ENCODE measurements around the gene BSDC1. TPM values are rescaled to one million over a fixed set of nuclear protein-coding genes. Genes with fewer than 3 reads are reported as not detected.
A peak's percentile ranks its signal among the peaks of the same experiment; 100 is the strongest.

The BSDC1 gene
- total and polyA plus RNA-seq, 3 experiments from 2014 or later, result 35.1 to 50.0 (median 37.6) TPM

- Histone ChIP-seq H3K4me3 (ENCODE audit: low read length) (no peak overlapping the region), H3K27ac (ENCODE audit: low read depth, low read length) (peak overlapping the region; percentile 55), H3K27me3 (ENCODE audit: insufficient read depth, low read length, poor library complexity, severe bottlenecking) (no peaks in the 10 kb centered on the region), H3K36me3 (ENCODE audit: insufficient read depth, low read length) (peaks cover 27% of the 10 kb centered on the region), H3K9me3 (ENCODE audit: low read length) (no peaks in the 10 kb centered on the region), H3K4me1 (ENCODE audit: insufficient read depth, low read length) (peaks cover 40% of the 10 kb centered on the region)
- Mint-ChIP-seq H3K27ac (peak overlapping the region in 4 of 8 donors; percentile 35 to 72 (median 56)), H3K4me1 (peaks cover 14 to 26% (median 15%) of the 10 kb centered on the region in 3 donors), H3K27me3 (peaks cover 0 to 2% of the 10 kb centered on the region in 2 donors), H3K9me3 (no peaks in the 10 kb centered on the region), H3K4me3 (peak overlapping the region in 4 of 7 donors; percentile 33 to 99 (median 52)), H3K36me3 (peaks cover 0 to 25% (median 1%) of the 10 kb centered on the region in 3 donors)
- ChIA-PET POLR2A (interaction anchor here (0.7 to 1.5 kb wide), 3 partner anchors 20 to 641 kb away, joined by 3 to 4 read pairs (median 4); partner anchors contain the start of gene MARCKSL1), CTCF (interaction anchor here (1.4 kb wide), 2 partner anchors 8 to 20 kb away, joined by 3 read pairs; no protein-coding TSS in a partner anchor)
- DNase-seq, result no peak
Measured at GRCh38 chr1:32392325-32392724, 1.9 kb downstream of the BSDC1 start.

DNA sequence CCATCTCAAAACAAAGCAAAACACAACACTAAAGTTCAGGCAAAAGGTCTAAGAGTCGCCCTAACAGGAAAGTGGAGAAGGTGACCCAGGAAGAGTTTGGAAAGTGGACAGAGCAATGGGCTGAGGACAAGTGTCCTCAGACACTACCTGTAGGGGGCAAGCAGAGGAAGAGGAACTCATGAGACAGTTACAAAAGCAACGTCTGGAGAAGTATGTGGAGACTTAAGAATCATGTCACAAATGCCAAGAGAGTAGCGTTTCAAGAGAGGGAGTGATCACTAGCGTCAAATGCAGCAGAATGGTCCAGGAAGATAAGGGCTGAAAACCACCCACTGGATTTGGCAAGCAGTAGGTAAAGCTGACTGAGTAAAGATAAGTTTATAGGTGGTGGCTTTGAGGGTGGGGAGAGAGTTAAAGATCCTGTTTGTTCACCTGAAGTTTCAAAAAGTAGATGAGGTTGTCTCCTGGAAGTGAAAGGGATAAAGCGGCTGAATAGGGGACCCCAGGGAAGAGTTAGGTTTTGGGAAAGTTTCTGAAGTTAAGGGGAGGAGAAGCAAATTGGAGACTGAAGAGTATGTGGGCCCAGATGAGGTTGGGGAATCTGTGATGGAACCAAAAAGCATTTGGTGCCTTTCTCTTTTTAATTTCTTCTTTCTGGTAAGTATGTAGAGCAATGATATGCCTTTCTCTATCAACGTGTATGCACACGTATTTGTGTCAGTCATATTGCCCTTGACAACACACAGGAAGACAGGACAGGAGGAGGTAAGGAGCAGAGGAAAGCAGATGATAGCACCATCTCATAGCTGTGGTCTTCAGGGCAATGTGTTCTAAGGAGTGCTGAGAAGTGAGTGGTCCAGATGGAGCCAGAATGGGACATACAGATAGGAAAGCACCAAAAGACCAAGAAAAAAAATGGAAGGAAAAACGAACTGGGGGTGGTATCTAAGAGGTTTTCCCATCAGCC, 3.1 kb downstream of the BSDC1 start:
- H3K27me3 Mint-ChIP-seq, result peaks cover 0 to 2% of the 10 kb centered on the region in 2 donors
- Histone ChIP-seq H3K36me3 (ENCODE audit: insufficient read depth, low read length) (peaks cover 27% of the 10 kb centered on the region), H3K27ac (ENCODE audit: low read depth, low read length) (peak overlapping the region; percentile 55), H3K9me3 (ENCODE audit: low read length) (no peaks in the 10 kb centered on the region), H3K27me3 (ENCODE audit: insufficient read depth, low read length, poor library complexity, severe bottlenecking) (no peaks in the 10 kb centered on the region), H3K4me1 (ENCODE audit: insufficient read depth, low read length) (peaks cover 40% of the 10 kb centered on the region), H3K4me3 (ENCODE audit: low read length) (no peak overlapping the region)
- peaks cover 0 to 35% (median 8%) of the 10 kb centered on the region in 3 donors for H3K36me3 Mint-ChIP-seq
- no peak overlapping the region for H3K4me3 Mint-ChIP-seq
- no peak for DNase-seq
- POLR2A ChIA-PET, result interaction anchor here (0.6 to 1.5 kb wide), 3 partner anchors 55 to 640 kb away, joined by 3 to 6 read pairs (median 4); partner anchors contain the start of gene MARCKSL1
- no peak overlapping the region for H3K27ac Mint-ChIP-seq
- CTCF ChIA-PET, result interaction anchor here (1.4 kb wide), 1 partner anchor 9 kb away, joined by 3 read pairs; no protein-coding TSS in a partner anchor
- peaks cover 18 to 31% (median 20%) of the 10 kb centered on the region in 3 donors for H3K4me1 Mint-ChIP-seq
- H3K9me3 Mint-ChIP-seq, result no peaks in the 10 kb centered on the region

GRCh38 chr1:32388641-32389040, 5.6 kb downstream of the BSDC1 start:
- POLR2A ChIA-PET, result interaction anchor here (0.6 kb wide), 1 partner anchor 97 kb away, joined by 3 read pairs; no protein-coding TSS in a partner anchor
- Histone ChIP-seq H3K4me1 (ENCODE audit: insufficient read depth, low read length) (peaks cover 32% of the 10 kb centered on the region), H3K36me3 (ENCODE audit: insufficient read depth, low read length) (peaks cover 48% of the 10 kb centered on the region), H3K27me3 (ENCODE audit: insufficient read depth, low read length, poor library complexity, severe bottlenecking) (no peaks in the 10 kb centered on the region), H3K9me3 (ENCODE audit: low read length) (no peaks in the 10 kb centered on the region), H3K4me3 (ENCODE audit: low read length) (no peak overlapping the region), H3K27ac (ENCODE audit: low read depth, low read length) (no peak overlapping the region)
- no peaks in the 10 kb centered on the region for H3K27me3 Mint-ChIP-seq
- peaks cover 0 to 49% (median 10%) of the 10 kb centered on the region in 3 donors for H3K36me3 Mint-ChIP-seq
- H3K4me1 Mint-ChIP-seq, result peaks cover 5 to 19% (median 6%) of the 10 kb centered on the region in 3 donors
- no peaks in the 10 kb centered on the region for H3K9me3 Mint-ChIP-seq
- no peak overlapping the region for H3K4me3 Mint-ChIP-seq
- no peak for DNase-seq
- CTCF ChIA-PET, result interaction anchor here (0.7 kb wide), 1 partner anchor 173 kb away, joined by 3 read pairs; no protein-coding TSS in a partner anchor
- no peak overlapping the region for H3K27ac Mint-ChIP-seq

GRCh38 chr1:32386676-32387392, 7.4 kb downstream of the BSDC1 start:
- H3K36me3 ChIP-seq (ENCODE audit: insufficient read depth, low read length), result peaks cover 58% of the 10 kb centered on the region
- peaks cover 0 to 56% (median 11%) of the 10 kb centered on the region in 3 donors for H3K36me3 Mint-ChIP-seq
- CTCF ChIA-PET, result interaction anchor here (2.0 kb wide), 1 partner anchor 14 kb away, joined by 7 read pairs; no protein-coding TSS in a partner anchor
- no peaks in the 10 kb centered on the region for H3K27me3 ChIP-seq (ENCODE audit: insufficient read depth, low read length, poor library complexity, severe bottlenecking)
- no peak overlapping the region for H3K4me3 Mint-ChIP-seq
- peak overlapping the region in 1 of 8 donors; percentile 29 for H3K27ac Mint-ChIP-seq
- DNase-seq, result no peak
- H3K27me3 Mint-ChIP-seq, result no peaks in the 10 kb centered on the region
- no peaks in the 10 kb centered on the region for H3K9me3 ChIP-seq (ENCODE audit: low read length)
- H3K27ac ChIP-seq (ENCODE audit: low read depth, low read length), result no peak overlapping the region
- peaks cover 5 to 7% (median 6%) of the 10 kb centered on the region in 3 donors for H3K4me1 Mint-ChIP-seq
- peaks cover 16% of the 10 kb centered on the region for H3K4me1 ChIP-seq (ENCODE audit: insufficient read depth, low read length)
- no peaks in the 10 kb centered on the region for H3K9me3 Mint-ChIP-seq
- H3K4me3 ChIP-seq (ENCODE audit: low read length), result no peak overlapping the region
- POLR2A ChIA-PET, result interaction anchor here (0.6 to 0.8 kb wide), 3 partner anchors 8 to 219 kb away, joined by 3 to 6 read pairs (median 4); partner anchors contain the start of gene BSDC1

DNA sequence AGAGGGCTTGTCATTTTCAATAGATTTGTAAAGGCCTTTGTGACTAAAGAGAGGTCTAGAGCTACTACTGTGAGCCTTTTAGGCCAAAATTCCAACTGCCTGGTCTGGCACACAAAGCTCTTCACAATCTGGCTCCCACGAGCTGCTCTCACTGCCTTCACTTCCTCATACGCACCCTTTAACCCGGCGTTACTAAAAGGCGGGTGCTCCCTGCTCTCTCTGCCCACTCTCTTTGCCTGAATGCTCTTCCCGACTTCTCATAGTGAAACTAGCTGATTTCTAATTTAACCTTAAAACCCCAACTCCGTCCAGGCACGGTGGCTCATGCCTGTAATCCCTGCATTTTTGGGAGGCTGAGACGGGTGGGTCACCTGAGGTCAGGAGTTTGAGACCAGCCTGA, 14.2 kb downstream of the BSDC1 start:
- Histone ChIP-seq H3K4me1 (ENCODE audit: insufficient read depth, low read length) (no peaks in the 10 kb centered on the region), H3K4me3 (ENCODE audit: low read length) (no peak overlapping the region), H3K36me3 (ENCODE audit: insufficient read depth, low read length) (peaks cover 70% of the 10 kb centered on the region), H3K9me3 (ENCODE audit: low read length) (no peaks in the 10 kb centered on the region), H3K27me3 (ENCODE audit: insufficient read depth, low read length, poor library complexity, severe bottlenecking) (no peaks in the 10 kb centered on the region), H3K27ac (ENCODE audit: low read depth, low read length) (no peak overlapping the region)
- Mint-ChIP-seq H3K27ac (peak overlapping the region in 1 of 8 donors; percentile 43), H3K4me1 (peaks cover 0 to 4% (median 4%) of the 10 kb centered on the region in 3 donors), H3K9me3 (no peaks in the 10 kb centered on the region), H3K4me3 (no peak overlapping the region), H3K36me3 (peaks cover 14 to 94% (median 15%) of the 10 kb centered on the region in 3 donors), H3K27me3 (no peaks in the 10 kb centered on the region)
- ChIA-PET CTCF (no interaction called here), POLR2A (no interaction called here)
- no peak for DNase-seq

- Histone ChIP-seq H3K27me3 (ENCODE audit: insufficient read depth, low read length, poor library complexity, severe bottlenecking) (no peaks in the 10 kb centered on the region), H3K4me1 (ENCODE audit: insufficient read depth, low read length) (peaks cover under 1% of the 10 kb centered on the region), H3K4me3 (ENCODE audit: low read length) (no peak overlapping the region), H3K27ac (ENCODE audit: low read depth, low read length) (no peak overlapping the region), H3K36me3 (ENCODE audit: insufficient read depth, low read length) (peaks cover 52% of the 10 kb centered on the region), H3K9me3 (ENCODE audit: low read length) (no peaks in the 10 kb centered on the region)
- DNase-seq, result no peak
- ChIA-PET CTCF (interaction anchor here (0.9 to 1.0 kb wide), 2 partner anchors 27 to 137 kb away, joined by 3 read pairs; no protein-coding TSS in a partner anchor), POLR2A (no interaction called here)
- Mint-ChIP-seq H3K27me3 (no peaks in the 10 kb centered on the region), H3K36me3 (peaks cover 14 to 91% (median 19%) of the 10 kb centered on the region in 3 donors), H3K4me3 (no peak overlapping the region), H3K9me3 (no peaks in the 10 kb centered on the region), H3K4me1 (peaks cover 5 to 10% (median 6%) of the 10 kb centered on the region in 3 donors), H3K27ac (peak overlapping the region in 5 of 8 donors; percentile 2 to 78 (median 42))
Measured at GRCh38 chr1:32377541-32378220, 16.6 kb downstream of the BSDC1 start.

DNA sequence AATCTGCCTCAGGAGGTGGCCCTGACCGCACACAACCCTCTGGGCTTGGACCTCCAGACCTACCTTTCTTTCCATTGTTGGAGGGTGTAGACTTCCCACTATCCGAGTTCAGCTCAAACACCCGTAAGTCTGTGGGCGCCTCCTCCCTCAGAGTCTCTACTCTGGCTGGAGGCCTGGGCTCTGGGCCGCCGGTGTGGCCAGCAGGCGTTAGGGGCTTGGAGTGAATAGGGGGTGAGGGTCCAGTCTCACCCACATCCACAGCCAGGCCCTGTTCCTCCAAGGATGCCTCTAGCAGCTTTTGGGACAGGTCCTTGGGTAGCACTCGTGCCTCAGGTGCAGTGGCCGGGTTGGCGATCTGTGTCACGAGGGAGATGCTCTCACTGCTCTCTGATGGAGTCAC, 18.0 kb downstream of the BSDC1 start:
- no peak overlapping the region for H3K27ac ChIP-seq (ENCODE audit: low read depth, low read length)
- peaks cover 13% of the 10 kb centered on the region for H3K4me1 ChIP-seq (ENCODE audit: insufficient read depth, low read length)
- H3K9me3 ChIP-seq (ENCODE audit: low read length), result no peaks in the 10 kb centered on the region
- H3K27me3 ChIP-seq (ENCODE audit: insufficient read depth, low read length, poor library complexity, severe bottlenecking), result no peaks in the 10 kb centered on the region
- H3K9me3 Mint-ChIP-seq, result no peaks in the 10 kb centered on the region
- no peaks in the 10 kb centered on the region for H3K27me3 Mint-ChIP-seq
- ChIA-PET POLR2A (interaction anchor here (0.6 kb wide), 1 partner anchor 162 kb away, joined by 10 read pairs; no protein-coding TSS in a partner anchor), CTCF (no interaction called here)
- peaks cover 37% of the 10 kb centered on the region for H3K36me3 ChIP-seq (ENCODE audit: insufficient read depth, low read length)
- no peak for DNase-seq
- H3K4me3 ChIP-seq (ENCODE audit: low read length), result no peak overlapping the region
- H3K4me3 Mint-ChIP-seq, result no peak overlapping the region
- H3K4me1 Mint-ChIP-seq, result peaks cover 18 to 23% (median 19%) of the 10 kb centered on the region in 3 donors
- peaks cover 14 to 87% (median 23%) of the 10 kb centered on the region in 3 donors for H3K36me3 Mint-ChIP-seq
- peak overlapping the region in 1 of 8 donors; percentile 54 for H3K27ac Mint-ChIP-seq
